ENCODE results near the gene LIPC. TPM values are rescaled to one million over a fixed set of nuclear protein-coding genes. Genes with fewer than 3 reads are reported as not detected.

LIPC gene
- total RNA-seq, 1 experiment from 2014 or later: not detected

DNA sequence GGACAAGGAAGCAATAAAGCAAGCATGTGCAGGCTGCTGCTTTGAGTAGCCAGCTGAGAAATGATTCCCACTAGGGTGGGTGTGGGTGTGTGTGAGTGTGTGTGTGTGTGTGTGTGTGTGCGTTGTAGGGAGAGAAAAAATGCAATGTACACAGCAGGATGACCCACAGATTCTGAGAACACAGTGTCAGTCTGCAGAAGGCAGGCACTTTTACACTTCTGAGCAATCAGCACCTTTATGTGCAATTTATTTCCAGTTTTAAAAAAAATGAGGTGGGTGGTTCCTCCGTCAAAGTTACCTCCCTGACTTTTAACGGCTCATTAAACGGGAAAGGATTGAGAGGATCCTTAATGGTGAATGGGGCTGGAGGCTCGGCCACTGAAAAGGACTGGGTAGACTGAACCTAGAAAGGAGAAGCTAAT lies 38.5 kb upstream of the LIPC start:
- no peak for TF ChIP-seq CTCF (IDR thresholded peaks at IDR 0.05; ENCODE audit: unreplicated experiment)

DNA sequence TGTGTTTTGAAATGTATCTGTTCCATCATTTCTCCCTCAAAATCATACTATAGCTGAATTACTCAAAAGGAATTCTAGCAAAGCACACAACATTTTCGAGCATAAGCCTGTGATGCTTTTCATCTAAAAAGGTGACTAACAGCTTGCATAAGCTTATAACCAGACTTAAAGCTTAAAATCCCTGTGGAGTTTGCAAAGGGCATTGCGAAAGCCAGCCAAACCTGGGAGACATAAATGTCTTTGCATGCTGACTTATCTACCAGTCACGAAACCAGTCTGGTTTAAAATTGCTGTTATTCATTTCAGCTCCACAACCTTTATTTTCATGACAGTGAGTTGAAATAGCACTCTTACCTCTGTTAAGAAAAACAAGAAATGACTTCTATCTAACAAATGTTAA lies 35.6 kb upstream of the LIPC start:
- TF ChIP-seq CTCF (IDR thresholded peaks at IDR 0.05; ENCODE audit: unreplicated experiment): no peak
- intact Hi-C loops (cut with micrococcal nuclease): no loop called here
- Mint-ChIP-seq H3K4me3 (ENCODE audit: unreplicated experiment) (no peak overlapping the region), H3K36me3 (ENCODE audit: insufficient read depth, unreplicated experiment) (no peaks in the 10 kb centered on the region), H3K27me3 (ENCODE audit: insufficient read depth, unreplicated experiment) (no peaks in the 10 kb centered on the region), H3K27ac (ENCODE audit: low read depth, unreplicated experiment) (peak overlapping the region; percentile 8), H3K9me3 (ENCODE audit: unreplicated experiment) (no peaks in the 10 kb centered on the region), H3K4me1 (ENCODE audit: insufficient read depth, unreplicated experiment) (peaks cover 24% of the 10 kb centered on the region)
- ChIA-PET POLR2A (interaction anchor here (0.6 to 1.3 kb wide), 7 partner anchors 9 to 1120 kb away, joined by 3 to 7 read pairs (median 4); partner anchors contain the start of gene MINDY2), CTCF (no interaction called here)
- no TSS peak for BruUV-seq (replicated peaks)
- peak; percentile 87 for DNase-seq (ENCODE audit: unreplicated experiment)

More for the DNA sequence above, 38.5 kb upstream of the LIPC start:
- H3K4me3 Mint-ChIP-seq (ENCODE audit: unreplicated experiment): no peak overlapping the region
- ChIA-PET CTCF (interaction anchor here (0.7 kb wide), 2 partner anchors 30 to 102 kb away, joined by 3 read pairs; no protein-coding TSS in a partner anchor), POLR2A (interaction anchor here (0.6 kb wide), 1 partner anchor 189 kb away, joined by 4 read pairs; no protein-coding TSS in a partner anchor)
- H3K36me3 Mint-ChIP-seq (ENCODE audit: insufficient read depth, unreplicated experiment): no peaks in the 10 kb centered on the region
- H3K27ac Mint-ChIP-seq (ENCODE audit: low read depth, unreplicated experiment): no peak overlapping the region
- H3K4me1 Mint-ChIP-seq (ENCODE audit: insufficient read depth, unreplicated experiment): peaks cover 24% of the 10 kb centered on the region
- H3K9me3 Mint-ChIP-seq (ENCODE audit: unreplicated experiment): no peaks in the 10 kb centered on the region
- intact Hi-C loops (cut with micrococcal nuclease): no loop called here
- no TSS peak for BruUV-seq (replicated peaks)
- DNase-seq (ENCODE audit: unreplicated experiment): no peak
- H3K27me3 Mint-ChIP-seq (ENCODE audit: insufficient read depth, unreplicated experiment): no peaks in the 10 kb centered on the region

DNA sequence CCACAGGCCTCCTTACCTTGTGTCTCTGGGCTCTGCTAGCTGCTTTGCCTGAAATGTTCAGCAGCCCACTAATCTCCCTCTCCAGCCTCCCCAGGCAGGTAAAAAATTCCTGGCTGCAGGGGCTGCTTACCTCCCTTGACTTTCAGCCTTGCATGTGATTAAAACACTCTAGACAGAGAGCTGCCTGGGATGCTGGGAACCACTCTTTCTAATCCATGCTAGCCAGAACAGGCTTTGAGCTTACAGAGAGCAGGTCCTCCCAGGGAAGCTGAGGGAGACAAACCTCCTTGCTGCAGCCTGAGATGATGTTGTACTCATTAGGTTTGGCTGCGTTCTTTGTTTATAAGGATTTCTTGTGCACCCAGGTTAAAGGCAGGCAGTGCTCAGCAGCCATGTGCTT lies 33.7 kb upstream of the LIPC start:
- POLR2A ChIA-PET: no interaction called here
- BruUV-seq (replicated peaks): no TSS peak
- intact Hi-C loops (cut with micrococcal nuclease): no loop called here
- no peaks in the 10 kb centered on the region for H3K9me3 Mint-ChIP-seq (ENCODE audit: unreplicated experiment)
- H3K4me3 Mint-ChIP-seq (ENCODE audit: unreplicated experiment): no peak overlapping the region
- no peak overlapping the region for H3K27ac Mint-ChIP-seq (ENCODE audit: low read depth, unreplicated experiment)
- no peak for DNase-seq (ENCODE audit: unreplicated experiment)
- CTCF ChIA-PET: interaction anchor here (0.7 to 1.2 kb wide), 3 partner anchors 137 to 180 kb away, joined by 3 to 4 read pairs (median 3); no protein-coding TSS in a partner anchor
- no peak for TF ChIP-seq CTCF (IDR thresholded peaks at IDR 0.05; ENCODE audit: unreplicated experiment)
- H3K27me3 Mint-ChIP-seq (ENCODE audit: insufficient read depth, unreplicated experiment): no peaks in the 10 kb centered on the region
- peaks cover 24% of the 10 kb centered on the region for H3K4me1 Mint-ChIP-seq (ENCODE audit: insufficient read depth, unreplicated experiment)
- H3K36me3 Mint-ChIP-seq (ENCODE audit: insufficient read depth, unreplicated experiment): no peaks in the 10 kb centered on the region

GRCh38 chr15:58398643-58399042 lies 33.1 kb upstream of the LIPC start:
- no peak for TF ChIP-seq CTCF (IDR thresholded peaks at IDR 0.05; ENCODE audit: unreplicated experiment)
- no peaks in the 10 kb centered on the region for H3K9me3 Mint-ChIP-seq (ENCODE audit: unreplicated experiment)
- DNase-seq (ENCODE audit: unreplicated experiment): no peak
- POLR2A ChIA-PET: no interaction called here
- no peak overlapping the region for H3K4me3 Mint-ChIP-seq (ENCODE audit: unreplicated experiment)
- no peaks in the 10 kb centered on the region for H3K36me3 Mint-ChIP-seq (ENCODE audit: insufficient read depth, unreplicated experiment)
- no TSS peak for BruUV-seq (replicated peaks)
- no peaks in the 10 kb centered on the region for H3K27me3 Mint-ChIP-seq (ENCODE audit: insufficient read depth, unreplicated experiment)
- intact Hi-C loops (cut with micrococcal nuclease): no loop called here
- H3K4me1 Mint-ChIP-seq (ENCODE audit: insufficient read depth, unreplicated experiment): peaks cover 24% of the 10 kb centered on the region
- H3K27ac Mint-ChIP-seq (ENCODE audit: low read depth, unreplicated experiment): no peak overlapping the region
- CTCF ChIA-PET: interaction anchor here (0.7 to 1.2 kb wide), 2 partner anchors 137 to 181 kb away, joined by 3 to 4 read pairs; no protein-coding TSS in a partner anchor

Data from MCF 10A (cell line).